ENCODE measurements around the gene CDH4. TPM values are rescaled to one million over a fixed set of nuclear protein-coding genes. Genes with fewer than 3 reads are reported as not detected.

CDH4 gene
- total RNA-seq, 1 experiment from 2014 or later = not detected

DNA sequence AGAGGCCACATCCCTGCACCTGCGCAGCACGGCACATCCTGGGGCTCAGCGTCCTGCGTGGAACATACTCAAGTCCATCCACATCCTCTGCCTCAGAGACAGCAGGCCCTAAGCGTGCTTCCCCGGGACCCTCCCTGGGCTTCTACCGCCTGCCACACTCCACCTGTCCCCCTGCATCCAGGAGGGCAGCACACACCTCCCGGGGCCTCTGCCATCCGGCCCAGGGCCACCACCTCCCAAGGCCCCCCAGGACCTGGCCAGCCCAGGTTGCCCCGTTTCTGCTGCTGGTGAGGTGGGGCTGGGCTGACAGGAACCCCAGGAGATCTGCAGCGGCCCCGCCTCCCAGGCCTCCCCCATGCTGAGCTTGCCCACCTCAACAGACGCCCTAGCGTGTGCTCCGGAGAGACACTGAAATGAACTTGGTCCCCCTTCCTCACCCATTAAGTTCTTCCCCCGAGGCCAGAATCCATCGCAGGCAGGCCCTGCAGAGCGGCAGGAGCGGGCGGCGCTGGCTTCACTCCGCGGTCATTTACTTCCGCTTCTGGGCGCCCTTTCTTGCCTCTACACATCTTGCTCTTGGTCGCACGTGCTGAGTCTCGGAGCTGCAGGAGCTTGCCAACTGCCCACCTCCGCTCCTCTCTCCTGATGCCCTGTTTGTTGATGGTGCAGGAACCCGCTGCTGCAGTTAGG, 578.3 kb downstream of the CDH4 start:
- no peak overlapping the region for H3K4me3 ChIP-seq
- no peaks in the 10 kb centered on the region for H3K9me2 ChIP-seq (ENCODE audit: insufficient read depth)
- no peaks in the 10 kb centered on the region for H3K9me3 ChIP-seq (ENCODE audit: insufficient read depth, low read depth)
- no peaks in the 10 kb centered on the region for H3K4me1 ChIP-seq (replicated peaks; ENCODE audit: insufficient read depth)
- no peak for DNase-seq
- no peak overlapping the region for H3K27ac ChIP-seq
- no peak overlapping the region for H2AFZ ChIP-seq
- no peaks in the 10 kb centered on the region for H3F3A ChIP-seq (ENCODE audit: insufficient read depth, low read depth)
- H3K36me3 ChIP-seq (ENCODE audit: low read depth) = no peaks in the 10 kb centered on the region
- BruUV-seq (replicated peaks) = no TSS peak
- 0 out of 2 replicates have a peak, but pooled peaks cover 5% of the 10 kb centered on the region for H4K20me1 ChIP-seq (ENCODE audit: insufficient read depth)
- no peaks in the 10 kb centered on the region for H3K79me2 ChIP-seq (ENCODE audit: low read depth)
- CTCF ChIA-PET = no interaction called here
- peaks cover 99% of the 10 kb centered on the region for H3K27me3 ChIP-seq (ENCODE audit: insufficient read depth, low read depth)
- TF ChIP-seq CTCF (conservative IDR thresholded peaks at IDR 0.05) = no peak
- TF ChIP-seq EZH2 (IDR thresholded peaks at IDR 0.05; ENCODE audit: low read depth) = no peak
- intact Hi-C loops (cut with micrococcal nuclease; ENCODE audit: unreplicated experiment) = no loop called here
- POLR2A ChIA-PET (ENCODE audit: unreplicated experiment) = no interaction called here
- H3K4me2 ChIP-seq = no peak overlapping the region

- DNase-seq = no peak
- no TSS peak for BruUV-seq (replicated peaks)
- H3F3A ChIP-seq (ENCODE audit: insufficient read depth, low read depth) = no peaks in the 10 kb centered on the region
- H3K27ac ChIP-seq = no peak overlapping the region
- no peaks in the 10 kb centered on the region for H3K36me3 ChIP-seq (ENCODE audit: low read depth)
- no peaks in the 10 kb centered on the region for H3K79me2 ChIP-seq (ENCODE audit: low read depth)
- no peak overlapping the region for H2AFZ ChIP-seq
- no peaks in the 10 kb centered on the region for H3K9me3 ChIP-seq (ENCODE audit: insufficient read depth, low read depth)
- intact Hi-C loops (cut with micrococcal nuclease; ENCODE audit: unreplicated experiment) = no loop called here
- ChIA-PET CTCF (no interaction called here), POLR2A (ENCODE audit: unreplicated experiment) (no interaction called here)
- H4K20me1 ChIP-seq (ENCODE audit: insufficient read depth) = 0 out of 2 replicates have a peak, but pooled peaks cover 11% of the 10 kb centered on the region
- H3K4me3 ChIP-seq = no peak overlapping the region
- H3K9me2 ChIP-seq (ENCODE audit: insufficient read depth) = no peaks in the 10 kb centered on the region
- TF ChIP-seq EZH2 (IDR thresholded peaks at IDR 0.05; ENCODE audit: low read depth) = no peak
- TF ChIP-seq CTCF (conservative IDR thresholded peaks at IDR 0.05) = no peak
- no peak overlapping the region for H3K4me2 ChIP-seq
- no peaks in the 10 kb centered on the region for H3K4me1 ChIP-seq (replicated peaks; ENCODE audit: insufficient read depth)
- H3K27me3 ChIP-seq (ENCODE audit: insufficient read depth, low read depth) = peaks cover 99% of the 10 kb centered on the region
Observed at GRCh38 chr20:61830991-61831390, 578.9 kb downstream of the CDH4 start.

GRCh38 chr20:61832181-61832580, 580.1 kb downstream of the CDH4 start:
- no peaks in the 10 kb centered on the region for H3K9me3 ChIP-seq (ENCODE audit: insufficient read depth, low read depth)
- H3K4me3 ChIP-seq = no peak overlapping the region
- 0 out of 2 replicates have a peak, but pooled peaks cover 12% of the 10 kb centered on the region for H4K20me1 ChIP-seq (ENCODE audit: insufficient read depth)
- no peaks in the 10 kb centered on the region for H3K36me3 ChIP-seq (ENCODE audit: low read depth)
- ChIA-PET POLR2A (ENCODE audit: unreplicated experiment) (no interaction called here), CTCF (no interaction called here)
- H2AFZ ChIP-seq = no peak overlapping the region
- H3F3A ChIP-seq (ENCODE audit: insufficient read depth, low read depth) = no peaks in the 10 kb centered on the region
- no peak for TF ChIP-seq EZH2 (IDR thresholded peaks at IDR 0.05; ENCODE audit: low read depth)
- TF ChIP-seq CTCF (conservative IDR thresholded peaks at IDR 0.05) = no peak
- no peaks in the 10 kb centered on the region for H3K9me2 ChIP-seq (ENCODE audit: insufficient read depth)
- no peak overlapping the region for H3K4me2 ChIP-seq
- H3K27ac ChIP-seq = no peak overlapping the region
- no TSS peak for BruUV-seq (replicated peaks)
- DNase-seq = no peak
- no peaks in the 10 kb centered on the region for H3K4me1 ChIP-seq (replicated peaks; ENCODE audit: insufficient read depth)
- H3K27me3 ChIP-seq (ENCODE audit: insufficient read depth, low read depth) = peaks cover 100% of the 10 kb centered on the region
- intact Hi-C loops (cut with micrococcal nuclease; ENCODE audit: unreplicated experiment) = no loop called here
- no peaks in the 10 kb centered on the region for H3K79me2 ChIP-seq (ENCODE audit: low read depth)
